Ovary (tissue), 9 donors: ENCODE measurements around the gene ATXN7L3. TPM values are rescaled to one million over a fixed set of nuclear protein-coding genes. Genes with fewer than 3 reads are reported as not detected.
A peak's percentile ranks its signal among the peaks of the same experiment; 100 is the strongest.

ENCODE experiments used
- DNase-seq, 5 donors: peaks; one replicate each; pipeline ENCODE4 v3.0.0-alpha.2; 2019 to 2020
- H3K27ac ChIP-seq, 2 donors: fragments of 200-600 bp; one replicate each; pipeline versions ENCODE4 v1.5.1 to v1.8.0; 2019 to 2022
- H3K27me3 ChIP-seq: fragments of 200-600 bp; one replicate; pipeline ENCODE4 v1.8.0; 2022
- H3K36me3 ChIP-seq: fragments of 200-600 bp; sonication (generic); one replicate; pipeline ENCODE4 v1.5.1; 2019
- H3K4me1 ChIP-seq: one replicate; pipeline ENCODE4 v1.8.1; 2013; ENCODE audit warnings: mild to moderate bottlenecking, moderate library complexity; ENCODE audit not compliant: insufficient read depth
- H3K4me3 ChIP-seq: fragments of 200-600 bp; sonication (generic); one replicate; pipeline ENCODE4 v1.5.1; 2017
- H3K9me3 ChIP-seq, 2 donors: fragments of 200-600 bp in 1 of 2; sonication (generic) in 1 of 2; one replicate each; pipeline versions ENCODE4 v1.5.1 to v1.8.1; 2013 to 2019; ENCODE audit warnings: mild to moderate bottlenecking in 1 of 2, moderate library complexity in 1 of 2
- CTCF ChIP-seq, 3 donors: fragments of 450-650 bp in 2 of 3; fragments of 200-600 bp in 1 of 3; IDR thresholded peaks; one replicate each; pipeline versions ENCODE4 v1.5.1 to v1.8.0; 2016 to 2022; ENCODE audit warnings: antibody characterized with exemption in 3 of 3, mild to moderate bottlenecking in 1 of 3
- EP300 ChIP-seq: sonication (generic); formaldehyde crosslinking; IDR thresholded peaks from one replicate; pipeline ENCODE4 v1.6.1; 2017; ENCODE audit warnings: antibody characterized with exemption
- POLR2A ChIP-seq: fragments of 450-650 bp; IDR thresholded peaks from one replicate; pipeline ENCODE4 v1.6.1; 2017; ENCODE audit warnings: antibody characterized with exemption, mild to moderate bottlenecking, moderate library complexity
- WGBS, 3 donors: extraction: QIAGEN DNeasy Blood & Tissue Kit in 1 of 3; methylation state at CpG; one replicate each; pipeline versions ENCODE4 v1.1.5 to v1.1.7; 2013 to 2017; 5-methylcytosine and 5-hydroxymethylcytosine counted together
- intact Hi-C, 4 donors: fragments of 100-400 bp; cut with DNase I; formaldehyde crosslinking; loops; one replicate each; pipeline versions ENCODE4 v1.11.0 to v1.15.1; 2022 to 2023
- polyA plus RNA-seq, 2 donors: library from polyadenylated mRNA; stranded (reverse); fragments of 200-250 nt in 1 of 2; fragments of 350-450 nt in 1 of 2; fragmentation: Illumina TruSeq in 1 of 2; extraction: RNeasy Lipid Tissue Mini Kit (QIAGEN cat#74804) in 1 of 2; gene quantifications; one replicate each; pipeline ENCODE4 v1.2.3, GENCODE V29; 2013 to 2014
- total RNA-seq, 7 donors: library from RNA; depleted of rRNA in 2 of 7; stranded (reverse); fragments of >200 nt in 2 of 7; fragmentation: NEBNext Ultra II Directional in 3 of 7; extraction: Animal tissue kit (Norgen Biotek cat#: 25700) in 3 of 7; gene quantifications; one replicate each; pipeline versions ENCODE4 v1.1.0 to v1.2.4, GENCODE V29; 2016 to 2023
- donor health status: DM: no; HTN: no; CAD: no; lungs with moderate emphysema.
- donor health status: DM: no; HTN: no; CAD: no.
- donor health status: Bipolar disorder and iron deficiency.
- donor health status: DM: yes; HTN: yes; CAD: no.
- donor health status: DM: no; HTN: no; CAD: no.
- donor health status: DM: yes; HTN: yes; CAD: no.

ATXN7L3 gene
- total and polyA plus RNA-seq, 9 donors: 25.3 to 97.4 (median 54.9) TPM

GRCh38 chr17:44214896-44215295 is 15.2 kb upstream of the ATXN7L3 start:
- no peak for DNase-seq
- H3K4me1 ChIP-seq: peaks cover 15% of the 10 kb centered on the region

GRCh38 chr17:44214230-44214494 is 14.5 kb upstream of the ATXN7L3 start:
- Histone ChIP-seq H3K9me3 (no peaks in the 10 kb centered on the region), H3K4me3 (no peak overlapping the region), H3K4me1 (peaks cover 15% of the 10 kb centered on the region), H3K36me3 (no peaks in the 10 kb centered on the region), H3K27me3 (no peaks in the 10 kb centered on the region), H3K27ac (no peak overlapping the region)
- intact Hi-C loops: loop anchor here in 2 of 4 donors (5.0 kb wide), 2 partner anchors 108 to 118 kb away; partner anchors contain the start of gene SLC25A39 (in 1 of the 2)
- no peak for TF ChIP-seq POLR2A
- TF ChIP-seq CTCF (IDR thresholded peaks at IDR 0.05): no peak
- no peak for TF ChIP-seq EP300
- DNase-seq: no peak
- 79 to 100% (median 97%) methylated on average over 1 of the region's 1 CpG for WGBS, 3 donors

More at GRCh38 chr17:44214896-44215295, 15.2 kb upstream of the ATXN7L3 start:
- no peak for TF ChIP-seq POLR2A
- no peak for TF ChIP-seq EP300
- TF ChIP-seq CTCF (IDR thresholded peaks at IDR 0.05): no peak
- 84 to 88% (median 85%) methylated on average over 6 of the region's 6 CpGs for WGBS, 3 donors
- Histone ChIP-seq H3K9me3 (no peaks in the 10 kb centered on the region), H3K27me3 (no peaks in the 10 kb centered on the region), H3K4me3 (no peak overlapping the region), H3K36me3 (no peaks in the 10 kb centered on the region), H3K27ac (no peak overlapping the region)
- intact Hi-C loops: loop anchor here in 2 of 4 donors (5.0 kb wide), 2 partner anchors 107 to 117 kb away; partner anchors contain the start of gene SLC25A39 (in 1 of the 2)

GRCh38 chr17:44213403-44214229 is 13.9 kb upstream of the ATXN7L3 start:
- peak in 1 of 5 donors; percentile 45 for DNase-seq
- Histone ChIP-seq H3K9me3 (no peaks in the 10 kb centered on the region), H3K4me1 (peaks cover 15% of the 10 kb centered on the region), H3K27me3 (no peaks in the 10 kb centered on the region), H3K27ac (no peak overlapping the region), H3K4me3 (no peak overlapping the region), H3K36me3 (no peaks in the 10 kb centered on the region)
- TF ChIP-seq EP300: no peak
- TF ChIP-seq CTCF (IDR thresholded peaks at IDR 0.05): no peak
- no peak for TF ChIP-seq POLR2A
- intact Hi-C loops: loop anchor here in 2 of 4 donors (5.0 kb wide), 2 partner anchors 109 to 119 kb away; partner anchors contain the start of gene SLC25A39 (in 1 of the 2)
- WGBS, 3 donors: 67 to 72% (median 69%) methylated on average over 15 of the region's 15 CpGs

- H3K27ac ChIP-seq: no peak overlapping the region
- DNase-seq: no peak
- no peaks in the 10 kb centered on the region for H3K36me3 ChIP-seq
- H3K4me3 ChIP-seq: no peak overlapping the region
- no peaks in the 10 kb centered on the region for H3K27me3 ChIP-seq
- peaks cover 10% of the 10 kb centered on the region for H3K4me1 ChIP-seq
- WGBS, 3 donors: 41 to 55% (median 50%) methylated on average over 23 to 31 of the region's 31 CpGs
- intact Hi-C loops: loop anchor here in 2 of 4 donors (5.0 kb wide), 2 partner anchors 110 to 120 kb away; partner anchors contain the start of gene SLC25A39 (in 1 of the 2)
- no peaks in the 10 kb centered on the region for H3K9me3 ChIP-seq
- TF ChIP-seq POLR2A (no peak), CTCF (IDR thresholded peaks at IDR 0.05) (no peak)
Observed at GRCh38 chr17:44212507-44213402, 13.1 kb upstream of the ATXN7L3 start.
